ENCODE data around the gene MYB.

DNA sequence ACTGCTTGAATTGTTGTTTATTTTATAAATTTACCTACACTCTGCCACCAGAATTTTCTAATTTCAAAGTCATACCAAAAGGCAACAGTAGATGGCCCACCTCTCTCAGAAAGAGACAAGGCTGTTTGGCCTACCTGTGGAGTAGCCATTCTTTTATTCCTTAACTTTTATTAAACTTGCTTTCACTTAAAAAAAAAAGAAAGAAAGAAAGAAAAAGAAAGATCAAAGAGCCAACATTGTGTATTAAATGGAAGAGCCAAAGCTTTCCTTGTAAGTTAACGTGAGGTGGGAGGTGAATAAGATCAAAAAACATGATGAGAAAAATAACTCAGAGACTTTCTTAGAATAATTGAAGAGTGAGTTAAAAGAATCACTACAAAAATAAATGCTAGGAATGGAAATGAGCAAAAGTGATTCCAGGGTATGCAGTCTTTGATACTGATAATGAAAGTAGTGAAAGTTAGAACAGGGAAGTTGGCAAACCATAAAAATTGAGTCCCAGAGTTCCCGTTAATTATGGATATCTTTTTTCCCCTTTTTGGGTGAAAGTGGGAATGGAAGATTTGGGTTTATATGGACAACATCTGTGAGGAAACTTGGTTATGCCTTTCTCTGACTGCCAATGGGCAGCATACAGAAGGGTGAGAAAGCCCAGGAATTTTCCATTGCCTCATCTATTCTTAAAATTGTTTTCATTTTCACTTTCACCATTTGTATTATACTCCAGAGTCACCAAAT, 35.9 kb upstream of the MYB start:
- TF ChIP-seq, protein P1, sequence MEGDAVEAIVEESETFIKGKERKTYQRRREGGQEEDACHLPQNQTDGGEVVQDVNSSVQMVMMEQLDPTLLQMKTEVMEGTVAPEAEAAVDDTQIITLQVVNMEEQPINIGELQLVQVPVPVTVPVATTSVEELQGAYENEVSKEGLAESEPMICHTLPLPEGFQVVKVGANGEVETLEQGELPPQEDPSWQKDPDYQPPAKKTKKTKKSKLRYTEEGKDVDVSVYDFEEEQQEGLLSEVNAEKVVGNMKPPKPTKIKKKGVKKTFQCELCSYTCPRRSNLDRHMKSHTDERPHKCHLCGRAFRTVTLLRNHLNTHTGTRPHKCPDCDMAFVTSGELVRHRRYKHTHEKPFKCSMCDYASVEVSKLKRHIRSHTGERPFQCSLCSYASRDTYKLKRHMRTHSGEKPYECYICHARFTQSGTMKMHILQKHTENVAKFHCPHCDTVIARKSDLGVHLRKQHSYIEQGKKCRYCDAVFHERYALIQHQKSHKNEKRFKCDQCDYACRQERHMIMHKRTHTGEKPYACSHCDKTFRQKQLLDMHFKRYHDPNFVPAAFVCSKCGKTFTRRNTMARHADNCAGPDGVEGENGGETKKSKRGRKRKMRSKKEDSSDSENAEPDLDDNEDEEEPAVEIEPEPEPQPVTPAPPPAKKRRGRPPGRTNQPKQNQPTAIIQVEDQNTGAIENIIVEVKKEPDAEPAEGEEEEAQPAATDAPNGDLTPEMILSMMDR (conservative IDR thresholded peaks at IDR 0.05; ENCODE audit: low read length), result peak; percentile 92
- no peak for TF ChIP-seq EZH2phosphoT487 (IDR thresholded peaks at IDR 0.05; ENCODE audit: borderline replicate concordance)
